AG20443 (cell line): ENCODE data around the gene SETD1B.
"Not testable (repeated sequence)": the region's sequence is repeated elsewhere in the genome, so short reads cannot be mapped to it uniquely, and the experiment has no call there.

Experiments
- DNase-seq: peaks from one replicate; pipeline ENCODE4 v3.0.0; 2012; ENCODE audit warnings: low spot score, mixed read lengths

SETD1B gene

DNA sequence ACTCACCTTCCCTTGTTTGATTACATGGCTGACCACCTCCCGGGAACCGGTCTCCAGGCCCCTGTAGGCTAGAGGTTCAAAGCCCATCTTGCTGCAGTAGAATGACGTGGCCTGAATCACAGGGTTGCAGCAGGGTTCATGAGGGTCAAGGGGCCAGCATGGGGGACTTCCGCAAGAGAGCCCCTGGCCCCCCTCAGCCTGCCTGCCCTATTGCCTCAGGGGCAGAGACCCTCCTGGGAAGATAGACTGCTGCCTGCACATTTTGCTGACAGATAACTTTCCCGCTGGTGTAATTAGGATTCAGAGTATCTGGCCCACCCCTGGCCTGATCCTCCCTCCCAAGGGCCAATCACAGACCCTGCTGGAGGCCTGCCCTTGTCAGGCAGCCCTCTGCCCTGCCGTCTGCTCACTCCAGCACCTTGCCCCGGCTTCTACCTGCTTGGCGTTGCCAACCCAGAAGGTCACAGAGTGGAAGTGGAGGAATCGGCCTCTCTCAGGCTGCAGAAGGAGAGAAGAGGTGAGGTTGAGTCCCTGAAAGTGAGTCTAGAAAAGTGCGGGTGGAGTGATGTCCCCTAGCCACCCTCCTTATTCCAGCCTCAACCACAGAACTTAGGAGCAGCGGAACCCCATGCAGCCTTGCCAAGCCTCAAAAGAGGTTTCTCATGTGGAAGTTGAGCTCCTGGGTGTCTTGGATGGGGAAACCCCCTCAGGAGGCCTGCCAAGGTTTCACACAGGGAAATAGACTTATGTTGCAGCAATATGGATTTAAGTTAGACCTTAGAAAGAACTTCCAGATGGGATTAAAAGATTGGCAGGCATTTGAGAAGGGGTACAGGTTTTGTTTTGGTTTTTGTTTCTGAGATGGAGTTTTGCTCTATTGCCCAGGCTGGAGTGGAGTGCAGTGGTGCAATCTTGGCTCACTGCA lies 53.8 kb downstream of the SETD1B start:
- no peak for DNase-seq

- no peak for DNase-seq
Observed at GRCh38 chr12:121858318-121858661, 54.5 kb downstream of the SETD1B start.

DNA sequence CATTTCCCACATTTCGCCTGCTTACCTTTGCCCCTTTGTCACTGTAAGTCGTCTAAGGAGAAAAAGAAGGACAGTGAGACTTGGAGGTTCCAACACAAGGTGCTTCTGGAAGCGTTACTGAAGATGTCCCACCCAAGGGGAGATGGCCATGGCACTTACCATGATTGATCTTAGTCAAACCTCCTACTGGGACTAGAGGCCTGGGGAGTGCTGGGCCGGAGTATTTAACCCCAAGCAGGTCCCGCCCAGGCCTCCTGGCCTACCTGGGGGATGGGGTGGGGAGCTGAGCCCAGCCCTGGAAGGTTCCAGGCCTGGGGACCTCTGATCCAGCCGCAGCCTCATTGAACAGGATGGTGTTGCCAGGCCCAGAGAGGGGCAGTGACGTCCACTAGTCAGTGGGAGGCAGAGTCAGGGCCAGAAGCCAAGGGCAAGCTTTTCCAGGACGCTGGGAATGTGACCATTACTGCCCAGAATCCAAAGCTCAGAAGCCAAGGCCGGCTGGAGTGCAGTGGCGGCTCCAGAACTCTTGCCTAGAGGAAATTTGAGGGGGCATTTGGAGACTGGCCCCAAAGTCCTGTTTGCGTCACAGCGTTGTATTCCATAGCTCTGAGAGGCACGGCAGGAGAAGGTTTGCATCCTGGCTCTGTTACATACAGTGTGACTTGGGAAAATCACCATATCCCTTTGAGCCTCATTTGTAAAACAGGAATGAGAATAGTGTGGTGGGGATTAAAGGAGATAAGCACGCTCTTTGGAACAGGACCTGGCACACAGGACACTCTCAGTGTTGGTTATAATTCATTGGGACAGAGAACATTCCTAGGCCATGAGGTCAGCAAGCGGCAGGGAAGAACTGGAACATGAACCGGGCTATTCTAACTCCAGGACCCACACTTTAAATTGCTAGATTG lies 55.1 kb downstream of the SETD1B start, which contains the start of gene HPD:
HPD (minus strand) TSS at position 198 of the 911 bp plus-strand sequence; CDS start at position 162, 36 bp downstream.
- peak; percentile 88 for DNase-seq

DNA sequence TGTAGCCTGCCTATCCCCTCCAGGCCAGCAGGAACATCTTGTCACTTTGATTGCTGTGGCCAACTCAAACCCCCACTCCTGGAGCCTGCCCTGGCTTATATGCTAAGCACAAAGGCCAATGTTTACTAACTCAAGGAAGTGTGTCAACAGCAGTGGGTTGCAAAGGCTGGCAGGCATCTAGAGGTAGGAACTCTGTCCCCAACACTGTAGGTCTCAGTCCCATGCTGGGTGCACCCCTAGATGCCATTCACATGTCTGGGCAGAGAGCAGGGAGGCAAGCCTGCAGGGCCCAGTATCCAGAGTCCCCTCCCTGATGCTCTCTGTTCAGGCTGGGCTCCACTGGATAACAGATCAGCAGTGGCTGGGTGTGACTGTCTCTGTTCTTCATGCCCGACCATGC lies 56.4 kb downstream of the SETD1B start:
- no peak for DNase-seq

GRCh38 chr12:121860699-121861098 lies 56.9 kb downstream of the SETD1B start:
- not testable (repeated sequence) for DNase-seq

- no peak for DNase-seq
Observed at GRCh38 chr12:121861636-121862254, 57.9 kb downstream of the SETD1B start.

DNA sequence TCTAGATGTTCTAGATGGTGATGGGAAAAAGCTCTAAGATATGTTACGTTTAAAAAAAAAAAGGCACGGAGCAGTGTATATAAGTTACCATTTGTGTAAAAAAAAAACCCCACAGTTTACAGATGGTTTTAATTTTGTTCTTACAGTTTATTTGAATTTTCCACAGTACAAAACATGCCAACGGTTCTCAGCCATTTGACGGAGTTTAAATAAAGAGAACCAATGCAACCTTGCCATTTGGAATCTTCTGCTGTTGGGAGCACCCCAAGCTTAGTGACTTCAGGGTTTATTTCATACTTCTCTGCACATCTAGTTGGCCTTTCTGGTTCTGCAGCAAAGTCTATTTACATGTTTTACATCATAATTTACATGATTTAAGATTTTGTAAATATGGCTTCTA lies 62.5 kb downstream of the SETD1B start:
- DNase-seq: no peak

GRCh38 chr12:121869229-121869628 lies 65.4 kb downstream of the SETD1B start:
- not testable (repeated sequence) for DNase-seq

DNA sequence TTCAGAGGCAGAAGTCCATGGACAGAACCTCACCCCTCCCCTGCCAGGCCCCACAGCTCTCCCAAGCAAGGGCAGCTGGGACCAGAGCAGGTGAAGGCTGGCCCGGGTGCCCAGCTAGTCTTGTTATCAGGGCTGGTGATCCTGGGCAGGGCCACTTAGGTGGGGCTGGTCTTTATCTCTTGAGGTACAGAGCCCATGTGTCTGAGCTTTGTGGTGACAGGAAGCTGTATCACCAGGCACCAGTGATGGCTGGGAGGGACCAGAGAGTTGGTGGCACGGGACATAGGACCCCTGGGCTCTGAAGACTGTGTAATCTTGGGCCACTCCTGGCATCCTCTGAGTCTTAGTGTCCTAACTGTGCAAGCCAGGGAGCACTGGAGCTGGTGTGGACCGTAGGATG lies 67.7 kb downstream of the SETD1B start:
- no peak for DNase-seq

DNA sequence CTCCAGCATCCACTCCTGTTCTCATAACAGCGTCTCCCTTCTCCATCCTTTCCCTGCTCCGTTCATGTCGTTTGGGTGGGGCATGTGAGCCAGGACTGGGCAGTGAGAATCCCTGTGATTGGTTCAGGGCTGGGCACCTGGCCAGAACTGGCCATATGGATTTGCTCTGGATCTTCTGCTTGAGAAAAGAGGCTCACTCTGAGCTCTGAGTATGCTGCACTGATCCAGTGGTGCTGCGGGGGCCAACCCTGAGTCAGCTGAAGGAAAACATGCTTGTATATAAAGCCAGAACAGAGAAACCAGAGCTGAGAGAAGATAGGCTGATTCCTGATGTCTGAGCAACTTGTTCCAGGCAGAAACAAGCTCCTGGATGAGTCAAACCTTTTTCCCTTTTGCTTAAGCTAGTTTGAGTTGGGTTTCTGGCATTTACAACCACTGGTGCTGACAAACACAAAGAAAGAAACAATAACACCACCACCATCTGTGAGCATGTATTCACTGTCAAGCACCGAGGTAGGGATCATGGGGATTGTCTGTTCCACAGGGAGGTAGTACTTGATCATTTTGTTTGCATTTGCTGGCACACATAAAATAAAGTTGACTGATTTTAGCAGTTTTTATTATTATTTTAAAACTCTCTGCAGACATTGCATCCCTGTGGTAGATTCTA lies 68.9 kb downstream of the SETD1B start:
- peak; percentile 80 for DNase-seq

GRCh38 chr12:121873216-121873569 lies 69.4 kb downstream of the SETD1B start:
- DNase-seq: no peak

DNA sequence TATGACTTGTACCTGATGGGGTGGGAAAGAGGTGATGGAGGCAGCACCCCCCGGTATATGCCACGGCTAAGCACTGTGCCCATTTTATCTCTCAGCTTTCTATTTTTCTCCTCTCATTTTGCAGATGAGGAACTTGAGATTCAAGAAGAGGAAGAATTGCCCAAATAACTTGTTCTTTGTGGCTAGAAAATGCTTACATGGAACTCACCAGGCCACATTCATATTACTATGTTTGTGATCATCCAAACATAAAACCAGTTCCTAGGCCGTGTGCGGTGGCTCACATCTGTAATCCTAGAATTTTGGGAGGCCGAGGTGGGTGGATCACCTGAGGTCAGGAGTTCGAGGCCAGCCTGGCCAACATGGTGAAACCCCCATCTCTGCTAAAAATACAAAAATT lies 70.3 kb downstream of the SETD1B start:
- no peak for DNase-seq

DNA sequence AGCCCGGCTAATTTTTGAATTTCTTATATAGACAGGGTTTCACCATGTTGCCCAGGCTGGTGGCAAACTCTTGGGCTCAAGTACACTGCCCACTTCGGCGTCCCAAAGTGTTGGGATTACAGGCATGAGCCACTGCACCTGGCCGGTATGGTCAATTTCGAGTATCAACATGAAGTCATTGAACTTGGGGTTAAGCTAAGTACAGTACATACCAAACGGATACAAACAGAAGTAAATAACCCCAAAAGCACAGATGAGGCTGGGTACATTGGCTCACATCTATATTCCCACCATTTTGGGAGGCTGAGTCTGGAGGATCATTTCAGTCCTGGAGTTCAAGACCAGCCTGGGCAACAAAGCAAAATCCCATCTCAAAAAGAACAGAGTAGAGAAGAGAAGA lies 71.8 kb downstream of the SETD1B start:
- DNase-seq: no peak

DNA sequence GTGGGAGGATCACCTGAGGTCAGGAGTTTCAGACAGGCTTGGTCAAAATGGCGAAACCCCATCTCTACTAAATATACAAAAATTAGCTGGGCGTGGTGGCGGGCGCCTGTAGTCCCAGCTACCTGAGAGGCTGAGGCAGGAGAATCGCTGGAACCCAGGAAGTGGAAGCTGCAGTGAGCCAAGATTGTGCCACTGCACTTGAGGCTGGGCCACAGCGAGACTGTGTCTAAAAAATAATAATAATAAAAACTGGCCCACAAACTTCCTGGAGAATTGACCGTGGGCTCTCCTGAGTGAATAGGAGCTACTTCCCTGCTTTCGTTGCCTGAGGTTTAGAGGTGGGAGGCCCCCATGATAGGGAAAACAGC lies 72.3 kb downstream of the SETD1B start:
- DNase-seq: not testable (repeated sequence)
